ENCODE measurements around the gene CAPN9.

CAPN9 gene

GRCh38 chr1:230824551-230824918, 77.3 kb downstream of the CAPN9 start:
- Mint-ChIP-seq H3K27ac (no peak overlapping the region), H3K4me1 (ENCODE audit: low read depth) (no peaks in the 10 kb centered on the region), H3K36me3 (ENCODE audit: low read depth) (no peaks in the 10 kb centered on the region), H3K27me3 (peaks cover 8% of the 10 kb centered on the region), H3K9me3 (no peaks in the 10 kb centered on the region), H3K4me3 (no peak overlapping the region)
- no peak for DNase-seq

GRCh38 chr1:230824919-230825721, 77.9 kb downstream of the CAPN9 start:
- Mint-ChIP-seq H3K27ac (no peak overlapping the region), H3K9me3 (no peaks in the 10 kb centered on the region)

GRCh38 chr1:230825761-230826160, 78.6 kb downstream of the CAPN9 start:
- Mint-ChIP-seq H3K9me3 (no peaks in the 10 kb centered on the region), H3K36me3 (ENCODE audit: low read depth) (no peaks in the 10 kb centered on the region), H3K4me3 (no peak overlapping the region), H3K27ac (no peak overlapping the region), H3K27me3 (peaks cover 5% of the 10 kb centered on the region), H3K4me1 (ENCODE audit: low read depth) (no peaks in the 10 kb centered on the region)
- DNase-seq, result no peak

More at GRCh38 chr1:230824919-230825721, 77.9 kb downstream of the CAPN9 start:
- H3K4me3 Mint-ChIP-seq, result no peak overlapping the region
- no peak for DNase-seq
- H3K4me1 Mint-ChIP-seq (ENCODE audit: low read depth), result no peaks in the 10 kb centered on the region
- no peaks in the 10 kb centered on the region for H3K36me3 Mint-ChIP-seq (ENCODE audit: low read depth)
- H3K27me3 Mint-ChIP-seq, result peaks cover 8% of the 10 kb centered on the region

GRCh38 chr1:230826166-230826875, 79.1 kb downstream of the CAPN9 start:
- Mint-ChIP-seq H3K27ac (no peak overlapping the region), H3K4me3 (no peak overlapping the region), H3K4me1 (ENCODE audit: low read depth) (no peaks in the 10 kb centered on the region), H3K27me3 (peaks cover 3% of the 10 kb centered on the region), H3K36me3 (ENCODE audit: low read depth) (no peaks in the 10 kb centered on the region), H3K9me3 (no peaks in the 10 kb centered on the region)
- DNase-seq, result no peak

- Mint-ChIP-seq H3K27ac (no peak overlapping the region), H3K36me3 (ENCODE audit: low read depth) (no peaks in the 10 kb centered on the region), H3K27me3 (peaks cover 9% of the 10 kb centered on the region), H3K4me1 (ENCODE audit: low read depth) (no peaks in the 10 kb centered on the region), H3K4me3 (no peak overlapping the region), H3K9me3 (no peaks in the 10 kb centered on the region)
- DNase-seq, result no peak
Observed at GRCh38 chr1:230827081-230827681, 80.0 kb downstream of the CAPN9 start.

GRCh38 chr1:230827801-230828200, 80.6 kb downstream of the CAPN9 start:
- H3K27me3 Mint-ChIP-seq, result peaks cover 10% of the 10 kb centered on the region
- no peaks in the 10 kb centered on the region for H3K36me3 Mint-ChIP-seq (ENCODE audit: low read depth)
- no peaks in the 10 kb centered on the region for H3K9me3 Mint-ChIP-seq
- no peaks in the 10 kb centered on the region for H3K4me1 Mint-ChIP-seq (ENCODE audit: low read depth)
- no peak overlapping the region for H3K27ac Mint-ChIP-seq
- DNase-seq, result no peak
- no peak overlapping the region for H3K4me3 Mint-ChIP-seq

GRCh38 chr1:230828421-230828820, 81.2 kb downstream of the CAPN9 start:
- peaks cover 13% of the 10 kb centered on the region for H3K27me3 Mint-ChIP-seq
- H3K4me3 Mint-ChIP-seq, result no peak overlapping the region
- H3K36me3 Mint-ChIP-seq (ENCODE audit: low read depth), result no peaks in the 10 kb centered on the region
- H3K9me3 Mint-ChIP-seq, result no peaks in the 10 kb centered on the region
- no peak overlapping the region for H3K27ac Mint-ChIP-seq
- no peaks in the 10 kb centered on the region for H3K4me1 Mint-ChIP-seq (ENCODE audit: low read depth)
- no peak for DNase-seq

GRCh38 chr1:230831771-230832170, 84.6 kb downstream of the CAPN9 start:
- no peaks in the 10 kb centered on the region for H3K4me1 Mint-ChIP-seq (ENCODE audit: low read depth)
- no peak for DNase-seq
- H3K27ac Mint-ChIP-seq, result no peak overlapping the region
- H3K27me3 Mint-ChIP-seq, result peaks cover 10% of the 10 kb centered on the region
- H3K4me3 Mint-ChIP-seq, result no peak overlapping the region
- H3K36me3 Mint-ChIP-seq (ENCODE audit: low read depth), result no peaks in the 10 kb centered on the region
- no peaks in the 10 kb centered on the region for H3K9me3 Mint-ChIP-seq

- Mint-ChIP-seq H3K4me1 (ENCODE audit: low read depth) (no peaks in the 10 kb centered on the region), H3K27ac (no peak overlapping the region), H3K4me3 (no peak overlapping the region), H3K9me3 (no peaks in the 10 kb centered on the region), H3K36me3 (ENCODE audit: low read depth) (peaks cover 2% of the 10 kb centered on the region), H3K27me3 (peaks cover 10% of the 10 kb centered on the region)
- DNase-seq, result no peak
Observed at GRCh38 chr1:230832476-230832875, 85.3 kb downstream of the CAPN9 start.

GRCh38 chr1:230833511-230833910, 86.3 kb downstream of the CAPN9 start:
- no peaks in the 10 kb centered on the region for H3K4me1 Mint-ChIP-seq (ENCODE audit: low read depth)
- no peak overlapping the region for H3K4me3 Mint-ChIP-seq
- H3K36me3 Mint-ChIP-seq (ENCODE audit: low read depth), result peaks cover 7% of the 10 kb centered on the region
- H3K27ac Mint-ChIP-seq, result no peak overlapping the region
- DNase-seq, result no peak
- H3K9me3 Mint-ChIP-seq, result no peaks in the 10 kb centered on the region
- H3K27me3 Mint-ChIP-seq, result peaks cover 10% of the 10 kb centered on the region

- no peaks in the 10 kb centered on the region for H3K4me1 Mint-ChIP-seq (ENCODE audit: low read depth)
- H3K36me3 Mint-ChIP-seq (ENCODE audit: low read depth), result peaks cover 14% of the 10 kb centered on the region
- no peaks in the 10 kb centered on the region for H3K9me3 Mint-ChIP-seq
- no peak overlapping the region for H3K4me3 Mint-ChIP-seq
- H3K27me3 Mint-ChIP-seq, result peaks cover 10% of the 10 kb centered on the region
- no peak overlapping the region for H3K27ac Mint-ChIP-seq
- DNase-seq, result no peak
Observed at GRCh38 chr1:230834292-230834691, 87.1 kb downstream of the CAPN9 start.

- Mint-ChIP-seq H3K27me3 (peaks cover 10% of the 10 kb centered on the region), H3K36me3 (ENCODE audit: low read depth) (peaks cover 18% of the 10 kb centered on the region), H3K27ac (no peak overlapping the region), H3K4me1 (ENCODE audit: low read depth) (no peaks in the 10 kb centered on the region), H3K9me3 (no peaks in the 10 kb centered on the region), H3K4me3 (no peak overlapping the region)
- no peak for DNase-seq
Observed at GRCh38 chr1:230836347-230836746, 89.2 kb downstream of the CAPN9 start.

GRCh38 chr1:230836793-230837192, 89.6 kb downstream of the CAPN9 start:
- Mint-ChIP-seq H3K27me3 (peaks cover 8% of the 10 kb centered on the region), H3K27ac (no peak overlapping the region), H3K4me3 (no peak overlapping the region), H3K9me3 (no peaks in the 10 kb centered on the region), H3K4me1 (ENCODE audit: low read depth) (no peaks in the 10 kb centered on the region), H3K36me3 (ENCODE audit: low read depth) (peaks cover 18% of the 10 kb centered on the region)
- DNase-seq, result no peak

GRCh38 chr1:230839173-230839572, 92.0 kb downstream of the CAPN9 start:
- Mint-ChIP-seq H3K27ac (no peak overlapping the region), H3K9me3 (no peaks in the 10 kb centered on the region), H3K27me3 (no peaks in the 10 kb centered on the region), H3K4me3 (no peak overlapping the region), H3K36me3 (ENCODE audit: low read depth) (peaks cover 28% of the 10 kb centered on the region), H3K4me1 (ENCODE audit: low read depth) (no peaks in the 10 kb centered on the region)
- DNase-seq, result no peak

- no peaks in the 10 kb centered on the region for H3K9me3 Mint-ChIP-seq
- H3K27ac Mint-ChIP-seq, result no peak overlapping the region
Observed at GRCh38 chr1:230842801-230843200, 95.6 kb downstream of the CAPN9 start.

More at GRCh38 chr1:230842801-230843200, 95.6 kb downstream of the CAPN9 start:
- H3K36me3 Mint-ChIP-seq (ENCODE audit: low read depth), result peaks cover 28% of the 10 kb centered on the region
- H3K27me3 Mint-ChIP-seq, result no peaks in the 10 kb centered on the region
- no peaks in the 10 kb centered on the region for H3K4me1 Mint-ChIP-seq (ENCODE audit: low read depth)
- no peak overlapping the region for H3K4me3 Mint-ChIP-seq
- DNase-seq, result no peak

Measured in activated T-cell treated with anti-CD3 and anti-CD28 coated beads, Interleukin-2, amount 50 U/mL, for 24 hours (primary cell).